GM12892 (cell line): ENCODE data around the gene PLEKHM3.

Experiments
- DNase-seq: peaks from one replicate; pipeline ENCODE4 v3.0.0; 2011; ENCODE audit not compliant: insufficient read length
- FAIRE-seq: peaks from 2 replicates; lab custom pipeline; 2011; peaks lifted over from hg19 to GRCh38; lab: Jason Lieb, UNC
- POLR2A ChIP-seq: IDR thresholded peaks from 2 replicates; pipeline ENCODE4 v1.6.1; 2011; ENCODE audit warnings: low read depth, low read length, control low read depth
- POLR2AphosphoS5 ChIP-seq: IDR thresholded peaks from 2 replicates; pipeline ENCODE4 v1.6.1; 2011; ENCODE audit warnings: low read depth, low read length, control low read depth
- TAF1 ChIP-seq: IDR thresholded peaks from 2 replicates; pipeline ENCODE4 v1.6.1; 2011; ENCODE audit warnings: low read depth, mild to moderate bottlenecking, control low read depth, low read length, borderline replicate concordance

The PLEKHM3 gene

GRCh38 chr2:208006337-208006736 lies 19.0 kb downstream of the PLEKHM3 start:
- TF ChIP-seq TAF1 = no peak
- TF ChIP-seq POLR2A = no peak
- TF ChIP-seq POLR2AphosphoS5 = no peak
- no peak for FAIRE-seq
- DNase-seq = no peak

DNA sequence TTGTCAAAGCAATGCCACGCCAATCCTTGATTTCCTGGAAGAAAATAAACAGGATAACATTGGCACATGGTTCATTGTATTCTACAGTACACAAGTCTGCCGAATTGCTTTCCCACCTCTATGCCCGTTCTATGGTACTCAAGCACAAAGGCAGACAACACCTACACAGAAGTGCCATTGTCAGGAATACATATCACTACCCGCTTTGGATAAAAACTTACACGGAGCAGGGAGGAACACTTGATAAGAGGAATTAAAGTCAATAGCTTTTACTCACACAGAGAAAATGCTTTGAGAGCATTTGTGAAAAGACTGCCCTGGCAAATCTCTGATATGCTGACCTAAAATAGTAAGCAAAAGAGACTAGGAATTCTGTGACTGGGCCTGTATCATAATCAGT lies 23.4 kb downstream of the PLEKHM3 start:
- FAIRE-seq (no peak), DNase-seq (no peak)
- TF ChIP-seq POLR2AphosphoS5 (no peak), TAF1 (no peak), POLR2A (no peak)

- DNase-seq (no peak), FAIRE-seq (no peak)
- TF ChIP-seq TAF1 (no peak), POLR2A (no peak), POLR2AphosphoS5 (no peak)
These were observed 24.5 kb downstream of the PLEKHM3 start for GRCh38 chr2:208000701-208001395.

- TF ChIP-seq TAF1 (no peak), POLR2AphosphoS5 (no peak), POLR2A (no peak)
- FAIRE-seq = no peak
- DNase-seq = no peak
These were observed 28.5 kb downstream of the PLEKHM3 start for GRCh38 chr2:207996848-207997247.

DNA sequence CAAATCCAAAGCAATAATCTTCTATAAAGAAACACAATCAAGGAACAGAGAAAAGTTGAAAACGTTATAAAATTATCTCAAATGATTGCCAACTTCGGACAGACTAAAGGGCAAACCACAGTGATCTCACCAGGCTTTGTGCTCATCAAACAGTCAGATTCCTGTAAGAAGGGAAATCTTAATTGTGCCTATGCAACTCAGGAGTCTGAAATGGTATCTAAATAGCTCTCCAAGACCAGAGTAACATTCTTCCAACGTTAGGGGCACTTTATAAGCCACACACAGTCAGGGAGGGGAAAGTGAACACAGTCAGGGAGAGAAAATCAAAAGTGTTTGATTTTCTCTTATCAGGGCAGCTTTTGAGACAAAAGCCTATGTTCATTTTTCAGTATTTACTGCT lies 29.4 kb downstream of the PLEKHM3 start:
- FAIRE-seq = no peak
- TF ChIP-seq POLR2AphosphoS5 (no peak), POLR2A (no peak), TAF1 (no peak)
- DNase-seq = no peak

DNA sequence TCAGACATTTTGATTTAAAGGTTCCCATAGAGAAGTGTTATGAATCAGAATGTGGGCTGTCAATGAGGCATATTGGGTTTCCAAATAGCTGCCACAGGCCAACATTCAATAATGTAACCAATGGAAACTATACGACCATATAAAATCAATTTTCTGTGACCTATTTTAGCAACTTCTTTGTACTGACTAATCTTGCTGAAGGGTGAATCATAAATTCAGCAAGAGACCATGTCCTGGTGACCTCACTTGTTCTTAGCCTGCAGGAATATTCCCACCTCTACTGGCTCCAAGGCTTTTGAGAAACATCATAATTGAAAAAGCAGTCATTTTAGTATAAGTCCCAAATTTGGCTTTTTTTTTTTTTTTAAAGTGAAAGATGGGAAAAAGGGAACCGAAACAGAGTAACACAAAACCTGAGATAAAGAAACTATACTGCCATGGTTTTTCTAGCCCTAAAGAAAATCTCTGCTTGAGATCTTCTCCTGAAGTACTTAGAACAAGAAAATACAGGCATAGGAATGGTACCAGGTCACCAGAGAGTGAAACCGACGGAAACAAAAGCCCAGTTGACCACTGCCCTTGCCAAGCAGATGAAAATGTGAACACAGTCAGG lies 32.1 kb downstream of the PLEKHM3 start:
- no peak for TF ChIP-seq POLR2A
- no peak for TF ChIP-seq TAF1
- no peak for TF ChIP-seq POLR2AphosphoS5
- DNase-seq (no peak), FAIRE-seq (no peak)

DNA sequence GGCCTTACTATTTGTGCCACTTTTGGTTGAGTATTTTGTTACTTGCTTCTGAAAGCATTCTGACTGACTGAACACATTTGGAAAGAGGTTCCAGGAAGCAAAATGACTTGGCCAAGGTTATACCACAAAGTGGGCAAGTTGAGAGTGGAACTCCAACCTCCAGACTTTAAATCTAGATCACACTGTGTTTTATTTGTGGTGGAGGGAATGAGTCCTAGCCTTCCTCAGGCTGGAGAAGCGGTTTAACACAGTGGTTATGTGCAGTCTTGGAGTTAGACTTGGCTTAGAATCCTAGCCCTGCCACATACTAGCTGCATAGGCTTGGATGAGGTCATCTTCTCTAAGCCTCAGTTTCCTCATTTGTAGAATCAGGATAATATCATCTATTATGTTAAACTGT lies 33.4 kb downstream of the PLEKHM3 start:
- no peak for DNase-seq
- no peak for FAIRE-seq
- TF ChIP-seq POLR2A (no peak), POLR2AphosphoS5 (no peak), TAF1 (no peak)

- TF ChIP-seq POLR2A = no peak
- TF ChIP-seq TAF1 = no peak
- TF ChIP-seq POLR2AphosphoS5 = no peak
- FAIRE-seq (no peak), DNase-seq (no peak)
These were observed 34.5 kb downstream of the PLEKHM3 start for GRCh38 chr2:207990784-207991183.

GRCh38 chr2:207988975-207989374 lies 36.4 kb downstream of the PLEKHM3 start:
- FAIRE-seq = no peak
- TF ChIP-seq TAF1 = no peak
- TF ChIP-seq POLR2AphosphoS5 = no peak
- no peak for TF ChIP-seq POLR2A
- DNase-seq = no peak

DNA sequence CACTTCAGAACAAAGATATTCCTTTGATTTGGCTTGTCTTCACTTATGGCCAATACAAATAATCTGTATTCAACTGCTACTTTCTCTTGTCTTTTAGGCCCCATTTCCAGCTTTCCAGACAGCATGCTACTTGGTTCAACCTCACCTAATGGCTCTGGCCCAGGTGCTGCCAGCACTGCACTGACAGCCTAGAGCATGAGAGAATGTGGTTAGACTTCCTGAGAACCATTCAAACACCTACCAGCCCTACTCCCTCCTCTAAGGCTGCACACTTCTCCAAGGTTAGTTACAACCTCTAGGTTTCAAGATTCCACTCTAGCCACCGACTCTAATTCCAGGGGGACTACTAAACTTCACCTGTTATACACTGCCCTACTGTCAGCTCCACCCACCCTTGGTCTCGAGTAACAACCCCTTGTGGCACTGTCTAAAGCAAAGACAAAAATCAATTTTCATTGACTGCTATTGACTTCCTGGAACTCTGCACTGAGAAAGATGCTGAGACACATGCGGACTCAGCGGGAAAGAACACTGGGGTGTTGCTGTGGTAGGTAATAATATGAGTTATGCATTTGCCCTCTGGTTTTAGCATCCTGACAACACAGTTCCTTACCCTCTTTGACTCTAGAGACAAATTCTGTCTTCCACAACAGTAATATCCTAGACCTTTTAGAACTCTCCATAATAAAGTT lies 38.2 kb downstream of the PLEKHM3 start:
- TF ChIP-seq POLR2A = no peak
- TF ChIP-seq TAF1 = no peak
- no peak for TF ChIP-seq POLR2AphosphoS5
- DNase-seq (no peak), FAIRE-seq (no peak)

DNA sequence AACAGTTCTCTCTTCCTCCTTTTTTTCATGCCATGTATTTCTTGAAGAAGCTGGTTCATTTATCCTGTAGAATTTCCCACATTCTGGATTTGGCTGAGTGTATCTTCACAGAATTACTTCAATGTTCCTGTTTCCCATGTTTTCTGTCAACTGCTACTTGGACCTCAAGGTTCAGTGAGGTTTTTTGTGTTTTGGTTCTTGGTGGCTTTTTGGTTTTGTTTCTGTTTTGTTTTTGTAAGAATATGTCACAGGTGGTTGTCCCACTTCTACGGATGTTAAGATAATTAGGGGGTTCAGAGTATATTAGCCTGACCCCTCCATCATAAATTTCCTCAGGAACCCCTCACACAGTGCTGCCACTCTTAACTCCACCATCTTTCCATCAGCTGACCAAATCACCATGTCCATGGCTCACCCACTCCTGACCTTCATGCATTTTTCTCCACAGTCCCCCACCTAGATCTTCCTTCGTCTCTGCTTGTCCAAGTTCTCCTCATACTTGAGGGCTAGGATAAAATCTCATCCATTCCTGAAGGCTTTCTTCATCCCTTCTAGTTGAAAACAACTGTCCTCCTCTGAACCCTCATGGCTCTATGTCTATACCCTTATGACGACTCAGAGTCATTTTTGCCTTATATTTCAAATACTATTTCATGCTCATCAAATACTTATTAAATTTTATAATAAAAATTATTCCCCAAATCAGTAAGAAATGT lies 40.4 kb downstream of the PLEKHM3 start:
- FAIRE-seq (no peak), DNase-seq (no peak)
- TF ChIP-seq POLR2AphosphoS5 (no peak), TAF1 (no peak), POLR2A (no peak)
